Natural killer cell (primary cell): ENCODE data around the gene MCTP2. TPM values are rescaled to one million over a fixed set of nuclear protein-coding genes. Genes with fewer than 3 reads are reported as not detected.

Experiments used
- ATAC-seq, 3 donors: fragments of 150-1000 bp in 2 of 3; fragments of 200-7000 bp in 1 of 3; cut with Tn5 transposase; 1 replicate in 1 of 3; 2 replicates in 2 of 3; pipeline ENCODE4 v1.10.0; 2021; ENCODE audit warnings: mild to moderate bottlenecking in 2 of 3, moderate library complexity in 2 of 3
- DNase-seq, 2 donors: peaks; one replicate each; pipeline versions ENCODE4 v3.0.0 to v3.0.0-alpha.2; 2013 to 2021; ENCODE audit warnings: mixed read lengths in 1 of 2
- H3K27ac ChIP-seq: one replicate; pipeline ENCODE4 v1.5.1; 2013; ENCODE audit warnings: mild to moderate bottlenecking, low read length
- H3K27me3 ChIP-seq: one replicate; pipeline ENCODE4 v1.6.1; 2013; ENCODE audit warnings: low read length; ENCODE audit not compliant: control insufficient read depth, insufficient read depth
- H3K36me3 ChIP-seq: one replicate; pipeline ENCODE4 v1.6.1; 2013; ENCODE audit warnings: low read length; ENCODE audit not compliant: control insufficient read depth, insufficient read depth
- H3K4me1 ChIP-seq: one replicate; pipeline ENCODE4 v1.6.1; 2013; ENCODE audit warnings: low read length; ENCODE audit not compliant: control insufficient read depth, insufficient read depth
- H3K4me3 ChIP-seq: one replicate; pipeline ENCODE4 v1.5.1; 2013; ENCODE audit warnings: low read length
- H3K9me3 ChIP-seq: one replicate; pipeline ENCODE4 v1.6.1; 2013; ENCODE audit warnings: low read length; ENCODE audit not compliant: control insufficient read depth, insufficient read depth
- H3K27ac Mint-ChIP-seq, 2 donors: one replicate each; pipeline ENCODE4 v1.8.0; 2022; ENCODE audit warnings: mild to moderate bottlenecking in 2 of 2, mixed read lengths in 2 of 2, moderate library complexity in 1 of 2
- H3K27me3 Mint-ChIP-seq, 2 donors: one replicate each; pipeline ENCODE4 v1.8.0; 2022; ENCODE audit warnings: low read depth in 2 of 2, mixed read lengths in 2 of 2
- H3K36me3 Mint-ChIP-seq: one replicate; pipeline ENCODE4 v1.8.0; 2022; ENCODE audit warnings: mixed read lengths
- H3K4me1 Mint-ChIP-seq, 2 donors: one replicate each; pipeline ENCODE4 v1.8.0; 2022; ENCODE audit warnings: mixed read lengths in 2 of 2
- H3K4me3 Mint-ChIP-seq: one replicate; pipeline ENCODE4 v1.8.0; 2022; ENCODE audit warnings: mild to moderate bottlenecking, moderate library complexity, mixed read lengths
- H3K9me3 Mint-ChIP-seq, 2 donors: one replicate each; pipeline ENCODE4 v1.8.0; 2022; ENCODE audit warnings: mixed read lengths in 2 of 2
- CTCF ChIP-seq: fragments of 200-600 bp; IDR thresholded peaks from one replicate; pipeline ENCODE4 v1.8.0; 2022; ENCODE audit warnings: antibody characterized with exemption
- WGBS: methylation state at CpG from one replicate; pipeline ENCODE4 v1.1.7; 2013; ENCODE audit warnings: missing lambda C conversion rate; ENCODE audit not compliant: insufficient coverage; 5-methylcytosine and 5-hydroxymethylcytosine counted together
- intact Hi-C: fragments of 100-400 bp; cut with micrococcal nuclease; formaldehyde crosslinking; loops from one replicate; pipeline ENCODE4 v1.14.2; 2022
- total RNA-seq, 4 donors: library from RNA; stranded (reverse); fragments of 120-200 nt in 1 of 4; gene quantifications; one replicate each; pipeline versions ENCODE4 v1.2.3 to v1.2.4, GENCODE V29; 2013 to 2022

Gene MCTP2
- total RNA-seq, 3 donors from 2014 or later (not counting 1 experiment from before 2014, with no cell fraction given) = 235 to 312 (median 261) TPM

DNA sequence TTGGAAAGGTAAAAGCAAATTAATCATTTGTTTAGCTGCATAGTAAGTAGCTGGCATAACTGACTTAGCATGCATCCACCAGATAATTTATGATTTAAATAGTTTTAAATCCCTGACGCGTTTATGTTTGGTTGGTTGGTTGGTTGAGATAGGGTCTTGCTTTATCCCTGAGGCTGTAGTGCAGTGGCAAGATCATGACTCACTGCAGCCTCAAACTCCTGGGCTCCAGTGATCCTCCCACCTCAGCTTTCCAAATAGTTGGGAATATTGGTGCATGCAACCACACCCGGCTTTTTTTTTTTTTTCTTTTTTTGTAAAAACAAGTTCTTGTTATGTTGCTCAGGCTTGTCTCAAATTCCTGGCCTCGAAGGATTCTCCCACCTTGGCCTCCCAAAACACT is 263.4 kb downstream of the MCTP2 start:
- Mint-ChIP-seq H3K9me3 (peaks cover 2 to 3% of the 10 kb centered on the region in 2 donors), H3K27me3 (peaks cover 7 to 40% of the 10 kb centered on the region in 2 donors), H3K27ac (no peak overlapping the region), H3K4me1 (no peaks in the 10 kb centered on the region), H3K36me3 (peaks cover 12% of the 10 kb centered on the region), H3K4me3 (no peak overlapping the region)
- no peaks in the 10 kb centered on the region for H3K36me3 ChIP-seq
- H3K9me3 ChIP-seq = no peaks in the 10 kb centered on the region
- no peaks in the 10 kb centered on the region for H3K4me1 ChIP-seq
- no peaks in the 10 kb centered on the region for H3K27me3 ChIP-seq
- TF ChIP-seq CTCF = no peak
- 93% methylated on average over 3 of the region's 4 CpGs for WGBS
- intact Hi-C loops = no loop called here
- no peak overlapping the region for H3K27ac ChIP-seq
- ATAC-seq (no peak), DNase-seq (no peak)
- no peak overlapping the region for H3K4me3 ChIP-seq

- no peak for ATAC-seq
- Mint-ChIP-seq H3K27ac (no peak overlapping the region), H3K4me3 (no peak overlapping the region), H3K9me3 (peaks cover 6 to 14% of the 10 kb centered on the region in 2 donors), H3K4me1 (no peaks in the 10 kb centered on the region), H3K36me3 (peaks cover 20% of the 10 kb centered on the region), H3K27me3 (peaks cover 18 to 44% of the 10 kb centered on the region in 2 donors)
- no peak for DNase-seq
- Histone ChIP-seq H3K4me1 (no peaks in the 10 kb centered on the region), H3K36me3 (no peaks in the 10 kb centered on the region), H3K4me3 (no peak overlapping the region), H3K27ac (no peak overlapping the region), H3K9me3 (peaks cover 6% of the 10 kb centered on the region), H3K27me3 (peaks cover 18% of the 10 kb centered on the region)
- TF ChIP-seq CTCF = no peak
- intact Hi-C loops = no loop called here
- WGBS = 85% methylated on average over 2 of the region's 2 CpGs
These were observed 271.9 kb downstream of the MCTP2 start for GRCh38 chr15:94503293-94503692.

GRCh38 chr15:94509259-94509658 is 277.9 kb downstream of the MCTP2 start:
- H3K36me3 ChIP-seq = no peaks in the 10 kb centered on the region
- intact Hi-C loops = no loop called here
- H3K4me3 Mint-ChIP-seq = no peak overlapping the region
- H3K27ac Mint-ChIP-seq = no peak overlapping the region
- no CpG with 5 or more reads among the region's 1 CpG for WGBS
- H3K27ac ChIP-seq = no peak overlapping the region
- H3K4me3 ChIP-seq = no peak overlapping the region
- no peaks in the 10 kb centered on the region for H3K4me1 ChIP-seq
- peaks cover 9 to 12% of the 10 kb centered on the region in 2 donors for H3K9me3 Mint-ChIP-seq
- no peak for DNase-seq
- H3K27me3 Mint-ChIP-seq = peaks cover 21 to 55% of the 10 kb centered on the region in 2 donors
- TF ChIP-seq CTCF = no peak
- H3K4me1 Mint-ChIP-seq = no peaks in the 10 kb centered on the region
- peaks cover 6% of the 10 kb centered on the region for H3K9me3 ChIP-seq
- peaks cover 19% of the 10 kb centered on the region for H3K27me3 ChIP-seq
- ATAC-seq = no peak
- peaks cover 23% of the 10 kb centered on the region for H3K36me3 Mint-ChIP-seq

DNA sequence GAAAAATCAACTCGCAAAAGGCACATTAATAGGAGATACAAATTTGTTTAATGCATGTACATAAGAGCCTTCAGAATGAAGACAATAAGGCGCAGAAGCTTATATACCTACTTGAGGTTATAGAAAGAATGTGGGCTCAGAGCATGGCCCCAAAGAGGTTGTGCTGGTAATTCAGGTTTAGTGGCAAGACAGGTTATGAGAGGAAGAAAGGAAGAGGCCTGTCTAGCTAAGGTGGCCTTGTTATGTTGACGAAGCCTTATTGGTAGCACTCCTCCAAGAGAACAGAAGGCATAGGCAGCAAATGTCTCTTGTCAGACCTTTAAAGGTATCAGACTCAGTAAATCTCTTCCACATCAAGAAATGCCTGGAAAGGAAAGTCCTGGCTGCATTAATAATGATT is 290.8 kb downstream of the MCTP2 start:
- H3K4me1 ChIP-seq = no peaks in the 10 kb centered on the region
- TF ChIP-seq CTCF = no peak
- no peak overlapping the region for H3K27ac Mint-ChIP-seq
- intact Hi-C loops = no loop called here
- DNase-seq (no peak), ATAC-seq (no peak)
- H3K9me3 ChIP-seq = no peaks in the 10 kb centered on the region
- no peaks in the 10 kb centered on the region for H3K9me3 Mint-ChIP-seq
- H3K27me3 Mint-ChIP-seq = peaks cover 12 to 59% of the 10 kb centered on the region in 2 donors
- H3K4me1 Mint-ChIP-seq = no peaks in the 10 kb centered on the region
- H3K27me3 ChIP-seq = no peaks in the 10 kb centered on the region
- H3K27ac ChIP-seq = no peak overlapping the region
- no peak overlapping the region for H3K4me3 ChIP-seq
- H3K4me3 Mint-ChIP-seq = no peak overlapping the region
- no peaks in the 10 kb centered on the region for H3K36me3 Mint-ChIP-seq
- H3K36me3 ChIP-seq = no peaks in the 10 kb centered on the region
- WGBS = 96% methylated on average over 3 of the region's 3 CpGs
